ENCODE results near the gene STIM1.

STIM1 gene

DNA sequence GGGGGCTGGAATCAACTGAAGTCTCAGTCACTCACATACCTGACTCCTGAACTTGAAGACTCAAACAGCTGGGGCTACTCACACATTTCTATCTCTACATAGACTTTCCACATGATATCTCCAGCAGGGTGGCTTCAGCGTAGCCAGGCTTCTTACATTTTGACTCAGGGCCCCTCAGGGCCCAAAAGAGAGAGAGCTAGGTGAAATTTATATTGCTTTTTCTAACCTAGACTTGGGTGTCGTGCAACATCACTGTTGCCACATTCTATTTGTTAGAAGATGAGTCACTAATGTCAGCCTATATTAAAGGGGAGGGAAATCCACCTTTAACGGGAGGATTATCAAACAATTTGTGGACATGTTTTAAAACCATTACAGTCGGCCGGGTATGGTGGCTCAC lies 167.2 kb downstream of the STIM1 start:
- Histone ChIP-seq H3K27ac (ENCODE audit: low read depth, low read length) (no peak overlapping the region), H4K5ac (ENCODE audit: low read length) (no peak overlapping the region), H3K4me2 (ENCODE audit: low read length) (no peak overlapping the region), H3K4me3 (ENCODE audit: low read length) (no peak overlapping the region), H3K4me1 (ENCODE audit: control insufficient read depth, low read depth, low read length) (no peaks in the 10 kb centered on the region), H3K79me1 (ENCODE audit: low read length) (no peaks in the 10 kb centered on the region), H2BK15ac (replicated peaks; ENCODE audit: low read depth) (no peak overlapping the region), H2BK120ac (ENCODE audit: low read depth, low read length) (no peak overlapping the region), H3K27me3 (ENCODE audit: insufficient read depth, low read length, poor library complexity) (no peaks in the 10 kb centered on the region), H3K36me3 (ENCODE audit: control insufficient read depth, insufficient read depth, low read length) (no peaks in the 10 kb centered on the region), H4K8ac (ENCODE audit: low read depth, low read length) (no peak overlapping the region), H3K4ac (ENCODE audit: low read depth, low read length) (no peak overlapping the region), H3K56ac (ENCODE audit: low read length) (no peak overlapping the region), H2AK5ac (ENCODE audit: low read length) (no peak overlapping the region), H3K9ac (ENCODE audit: low read length) (no peak overlapping the region), H2BK5ac (ENCODE audit: low read length) (no peak overlapping the region), H3K18ac (ENCODE audit: low read length) (no peak overlapping the region), H3K79me2 (ENCODE audit: control insufficient read depth, insufficient read depth, low read length) (no peaks in the 10 kb centered on the region), H3K23ac (ENCODE audit: low read length) (no peak overlapping the region)
- WGBS (ENCODE audit: extremely low coverage, insufficient coverage, low lambda C conversion rate): no CpG with 5 or more reads among the region's 5 CpGs
- no peak for DNase-seq

- Histone ChIP-seq H2BK15ac (replicated peaks; ENCODE audit: low read depth) (no peak overlapping the region), H3K9ac (ENCODE audit: low read length) (no peak overlapping the region), H3K79me2 (ENCODE audit: control insufficient read depth, insufficient read depth, low read length) (no peaks in the 10 kb centered on the region), H3K23ac (ENCODE audit: low read length) (no peak overlapping the region), H3K4ac (ENCODE audit: low read depth, low read length) (no peak overlapping the region), H2BK120ac (ENCODE audit: low read depth, low read length) (no peak overlapping the region), H3K4me2 (ENCODE audit: low read length) (no peak overlapping the region), H3K18ac (ENCODE audit: low read length) (no peak overlapping the region), H3K56ac (ENCODE audit: low read length) (no peak overlapping the region), H2BK5ac (ENCODE audit: low read length) (no peak overlapping the region), H2AK5ac (ENCODE audit: low read length) (no peak overlapping the region), H4K8ac (ENCODE audit: low read depth, low read length) (no peak overlapping the region), H3K27ac (ENCODE audit: low read depth, low read length) (no peak overlapping the region), H4K5ac (ENCODE audit: low read length) (no peak overlapping the region), H3K27me3 (ENCODE audit: insufficient read depth, low read length, poor library complexity) (no peaks in the 10 kb centered on the region), H3K4me1 (ENCODE audit: control insufficient read depth, low read depth, low read length) (no peaks in the 10 kb centered on the region), H3K79me1 (ENCODE audit: low read length) (no peaks in the 10 kb centered on the region), H3K36me3 (ENCODE audit: control insufficient read depth, insufficient read depth, low read length) (no peaks in the 10 kb centered on the region), H3K4me3 (ENCODE audit: low read length) (no peak overlapping the region)
- DNase-seq: no peak
- WGBS (ENCODE audit: extremely low coverage, insufficient coverage, low lambda C conversion rate): no CpG with 5 or more reads among the region's 3 CpGs
Measured at GRCh38 chr11:4025248-4025966, 169.9 kb downstream of the STIM1 start.

GRCh38 chr11:4025967-4026324 lies 170.5 kb downstream of the STIM1 start:
- Histone ChIP-seq H4K8ac (ENCODE audit: low read depth, low read length) (no peak overlapping the region), H3K79me1 (ENCODE audit: low read length) (no peaks in the 10 kb centered on the region), H3K18ac (ENCODE audit: low read length) (no peak overlapping the region), H3K4me2 (ENCODE audit: low read length) (no peak overlapping the region), H3K27ac (ENCODE audit: low read depth, low read length) (no peak overlapping the region), H3K4ac (ENCODE audit: low read depth, low read length) (no peak overlapping the region), H2BK15ac (replicated peaks; ENCODE audit: low read depth) (no peak overlapping the region), H3K4me3 (ENCODE audit: low read length) (no peak overlapping the region), H2AK5ac (ENCODE audit: low read length) (no peak overlapping the region), H3K79me2 (ENCODE audit: control insufficient read depth, insufficient read depth, low read length) (no peaks in the 10 kb centered on the region), H3K56ac (ENCODE audit: low read length) (no peak overlapping the region), H2BK5ac (ENCODE audit: low read length) (no peak overlapping the region), H3K9ac (ENCODE audit: low read length) (no peak overlapping the region), H3K23ac (ENCODE audit: low read length) (no peak overlapping the region), H3K36me3 (ENCODE audit: control insufficient read depth, insufficient read depth, low read length) (no peaks in the 10 kb centered on the region), H2BK120ac (ENCODE audit: low read depth, low read length) (no peak overlapping the region), H3K27me3 (ENCODE audit: insufficient read depth, low read length, poor library complexity) (no peaks in the 10 kb centered on the region), H4K5ac (ENCODE audit: low read length) (no peak overlapping the region), H3K4me1 (ENCODE audit: control insufficient read depth, low read depth, low read length) (no peaks in the 10 kb centered on the region)
- no peak for DNase-seq
- WGBS (ENCODE audit: extremely low coverage, insufficient coverage, low lambda C conversion rate): no CpG with 5 or more reads among the region's 2 CpGs

DNA sequence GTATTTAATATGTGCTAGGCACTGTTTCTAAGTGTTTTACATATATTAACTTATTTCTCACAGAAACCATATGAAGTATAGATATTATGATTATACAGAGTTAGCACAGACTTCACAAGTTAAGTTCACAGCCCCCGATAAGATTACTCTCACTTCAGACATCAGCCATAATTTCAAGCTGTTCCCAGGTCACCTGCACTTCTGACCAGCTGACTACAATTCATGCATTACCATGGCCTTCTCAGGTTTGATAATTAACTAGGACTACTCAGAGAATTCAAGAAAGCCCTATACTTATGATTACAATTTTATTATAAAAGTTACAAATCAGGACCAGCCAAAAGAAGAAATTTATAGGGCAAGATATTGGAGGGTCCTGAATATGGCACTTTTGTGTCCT lies 170.9 kb downstream of the STIM1 start:
- Histone ChIP-seq H3K36me3 (ENCODE audit: control insufficient read depth, insufficient read depth, low read length) (no peaks in the 10 kb centered on the region), H2AK5ac (ENCODE audit: low read length) (no peak overlapping the region), H2BK5ac (ENCODE audit: low read length) (no peak overlapping the region), H3K18ac (ENCODE audit: low read length) (no peak overlapping the region), H3K4me3 (ENCODE audit: low read length) (no peak overlapping the region), H3K23ac (ENCODE audit: low read length) (no peak overlapping the region), H3K79me2 (ENCODE audit: control insufficient read depth, insufficient read depth, low read length) (no peaks in the 10 kb centered on the region), H2BK120ac (ENCODE audit: low read depth, low read length) (no peak overlapping the region), H4K5ac (ENCODE audit: low read length) (no peak overlapping the region), H3K4me1 (ENCODE audit: control insufficient read depth, low read depth, low read length) (no peaks in the 10 kb centered on the region), H3K27ac (ENCODE audit: low read depth, low read length) (no peak overlapping the region), H4K8ac (ENCODE audit: low read depth, low read length) (no peak overlapping the region), H3K4me2 (ENCODE audit: low read length) (no peak overlapping the region), H3K27me3 (ENCODE audit: insufficient read depth, low read length, poor library complexity) (no peaks in the 10 kb centered on the region), H3K9ac (ENCODE audit: low read length) (no peak overlapping the region), H3K79me1 (ENCODE audit: low read length) (no peaks in the 10 kb centered on the region), H2BK15ac (replicated peaks; ENCODE audit: low read depth) (no peak overlapping the region), H3K4ac (ENCODE audit: low read depth, low read length) (no peak overlapping the region), H3K56ac (ENCODE audit: low read length) (no peak overlapping the region)
- no peak for DNase-seq
- WGBS (ENCODE audit: extremely low coverage, insufficient coverage, low lambda C conversion rate): no CpG with 5 or more reads among the region's 1 CpG

- Histone ChIP-seq H3K18ac (ENCODE audit: low read length) (no peak overlapping the region), H2BK15ac (replicated peaks; ENCODE audit: low read depth) (no peak overlapping the region), H3K4me3 (ENCODE audit: low read length) (no peak overlapping the region), H3K36me3 (ENCODE audit: control insufficient read depth, insufficient read depth, low read length) (no peaks in the 10 kb centered on the region), H2BK120ac (ENCODE audit: low read depth, low read length) (no peak overlapping the region), H3K27ac (ENCODE audit: low read depth, low read length) (no peak overlapping the region), H3K9ac (ENCODE audit: low read length) (no peak overlapping the region), H4K8ac (ENCODE audit: low read depth, low read length) (no peak overlapping the region), H2AK5ac (ENCODE audit: low read length) (no peak overlapping the region), H3K79me1 (ENCODE audit: low read length) (no peaks in the 10 kb centered on the region), H3K56ac (ENCODE audit: low read length) (no peak overlapping the region), H3K27me3 (ENCODE audit: insufficient read depth, low read length, poor library complexity) (no peaks in the 10 kb centered on the region), H3K79me2 (ENCODE audit: control insufficient read depth, insufficient read depth, low read length) (no peaks in the 10 kb centered on the region), H2BK5ac (ENCODE audit: low read length) (no peak overlapping the region), H3K23ac (ENCODE audit: low read length) (no peak overlapping the region), H3K4ac (ENCODE audit: low read depth, low read length) (no peak overlapping the region), H3K4me2 (ENCODE audit: low read length) (no peak overlapping the region), H3K4me1 (ENCODE audit: control insufficient read depth, low read depth, low read length) (no peaks in the 10 kb centered on the region), H4K5ac (ENCODE audit: low read length) (no peak overlapping the region)
- no CpG with 5 or more reads among the region's 1 CpG for WGBS (ENCODE audit: extremely low coverage, insufficient coverage, low lambda C conversion rate)
- no peak for DNase-seq
Measured at GRCh38 chr11:4027746-4028145, 172.3 kb downstream of the STIM1 start.

GRCh38 chr11:4030197-4030596 lies 174.7 kb downstream of the STIM1 start:
- Histone ChIP-seq H3K27ac (ENCODE audit: low read depth, low read length) (no peak overlapping the region), H4K8ac (ENCODE audit: low read depth, low read length) (no peak overlapping the region), H3K36me3 (ENCODE audit: control insufficient read depth, insufficient read depth, low read length) (no peaks in the 10 kb centered on the region), H3K4me3 (ENCODE audit: low read length) (no peak overlapping the region), H3K9ac (ENCODE audit: low read length) (no peak overlapping the region), H2BK120ac (ENCODE audit: low read depth, low read length) (no peak overlapping the region), H3K18ac (ENCODE audit: low read length) (no peak overlapping the region), H3K27me3 (ENCODE audit: insufficient read depth, low read length, poor library complexity) (no peaks in the 10 kb centered on the region), H3K4ac (ENCODE audit: low read depth, low read length) (no peak overlapping the region), H3K56ac (ENCODE audit: low read length) (no peak overlapping the region), H2AK5ac (ENCODE audit: low read length) (no peak overlapping the region), H4K5ac (ENCODE audit: low read length) (no peak overlapping the region), H3K4me1 (ENCODE audit: control insufficient read depth, low read depth, low read length) (no peaks in the 10 kb centered on the region), H3K79me1 (ENCODE audit: low read length) (no peaks in the 10 kb centered on the region), H3K23ac (ENCODE audit: low read length) (no peak overlapping the region), H3K79me2 (ENCODE audit: control insufficient read depth, insufficient read depth, low read length) (no peaks in the 10 kb centered on the region), H2BK5ac (ENCODE audit: low read length) (no peak overlapping the region), H3K4me2 (ENCODE audit: low read length) (no peak overlapping the region), H2BK15ac (replicated peaks; ENCODE audit: low read depth) (no peak overlapping the region)
- DNase-seq: no peak
- no CpG with 5 or more reads among the region's 3 CpGs for WGBS (ENCODE audit: extremely low coverage, insufficient coverage, low lambda C conversion rate)

Measured in mesendoderm (in vitro differentiated cells).